ENCODE data around the gene OBSCN.

DNA sequence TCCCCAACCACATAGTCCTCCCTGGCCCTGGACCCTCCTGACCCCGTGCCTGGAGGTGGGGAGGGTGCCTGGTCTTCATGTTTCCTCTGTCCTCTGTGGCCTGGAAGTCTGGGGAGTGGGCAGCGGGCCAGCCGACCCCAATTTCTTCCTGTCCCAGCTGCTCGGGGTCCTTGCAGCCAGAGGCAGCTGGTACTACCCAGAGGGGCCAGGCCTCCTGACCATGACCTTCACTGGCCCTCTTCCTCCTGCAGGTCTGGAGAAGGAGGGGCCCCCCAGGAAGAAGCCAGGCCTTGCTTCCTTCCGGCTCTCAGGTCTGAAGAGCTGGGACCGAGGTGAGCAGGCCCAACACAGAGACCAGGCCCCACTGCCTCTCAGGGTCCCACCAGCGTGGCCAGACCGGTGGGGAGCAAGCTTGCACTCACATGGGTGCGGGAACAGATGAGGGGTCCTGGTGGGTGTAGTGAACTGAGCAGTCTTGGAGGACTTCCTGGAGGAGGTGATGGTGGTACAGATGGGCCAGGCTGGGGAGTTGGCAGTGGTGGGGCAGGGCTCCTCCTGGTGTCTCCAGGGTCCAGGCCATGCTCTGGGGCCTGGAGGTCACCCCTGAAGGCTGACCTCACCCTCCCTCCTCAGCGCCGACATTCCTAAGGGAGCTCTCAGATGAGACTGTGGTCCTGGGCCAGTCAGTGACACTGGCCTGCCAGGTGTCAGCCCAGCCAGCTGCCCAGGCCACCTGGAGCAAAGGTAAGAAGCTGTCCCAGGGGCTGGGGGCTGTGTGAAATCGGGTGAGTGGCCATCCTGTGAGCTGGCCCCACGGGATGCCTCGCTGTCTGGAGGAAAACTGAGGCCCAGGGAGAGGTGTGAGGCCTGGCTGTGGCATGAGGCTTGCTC is 166.1 kb downstream of the OBSCN start:
- no peak for TF ChIP-seq FOXA1 (IDR thresholded peaks at IDR 0.05)
- TF ChIP-seq TARDBP (IDR thresholded peaks at IDR 0.05) = no peak
- no peak for TF ChIP-seq NFRKB (IDR thresholded peaks at IDR 0.05)
- TF ChIP-seq ELF4 (IDR thresholded peaks at IDR 0.05) = no peak
- TF ChIP-seq HDGF (IDR thresholded peaks at IDR 0.05; ENCODE audit: borderline replicate concordance) = no peak
- TF ChIP-seq BHLHE40 (IDR thresholded peaks at IDR 0.05; ENCODE audit: borderline replicate concordance) = no peak
- TF ChIP-seq ARNT (IDR thresholded peaks at IDR 0.05) = no peak
- TF ChIP-seq SP1 (IDR thresholded peaks at IDR 0.05) = no peak
- TF ChIP-seq FOXM1 (IDR thresholded peaks at IDR 0.05; ENCODE audit: borderline replicate concordance) = no peak
- TF ChIP-seq SUZ12 (IDR thresholded peaks at IDR 0.05) = no peak

All from HEK293T (cell line).